GM19035 (cell line): ENCODE results near the gene ZNF488.
"Not testable (repeated sequence)": the region's sequence is repeated elsewhere in the genome, so short reads cannot be mapped to it uniquely, and the experiment has no call there.

ENCODE experiments used
- ATAC-seq: cut with Tn5 transposase; IDR thresholded peaks from one replicate; pipeline ENCODE4 v1.9.1; 2021; ENCODE audit not compliant: unreplicated experiment

The ZNF488 gene

DNA sequence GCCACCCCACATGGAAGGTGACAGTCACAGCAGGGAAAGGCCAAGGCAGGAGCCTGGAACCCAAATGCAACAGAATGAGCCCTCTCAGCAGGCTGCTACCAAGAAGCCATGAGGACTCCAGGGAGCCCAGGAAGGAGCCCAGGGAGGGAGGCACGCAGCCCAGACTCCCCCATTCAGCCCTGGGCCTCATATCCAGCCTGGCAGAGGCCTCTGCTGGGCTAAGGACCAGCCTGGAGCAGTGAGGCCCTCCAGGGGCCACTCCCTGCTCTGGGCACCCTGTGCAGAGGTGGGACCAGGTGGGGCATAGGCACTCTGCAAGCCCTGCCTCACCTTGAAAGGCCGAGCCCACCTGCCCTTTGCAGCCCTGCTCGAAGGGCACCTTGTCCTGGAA, 25.8 kb upstream of the ZNF488 start:
- ATAC-seq: no peak

DNA sequence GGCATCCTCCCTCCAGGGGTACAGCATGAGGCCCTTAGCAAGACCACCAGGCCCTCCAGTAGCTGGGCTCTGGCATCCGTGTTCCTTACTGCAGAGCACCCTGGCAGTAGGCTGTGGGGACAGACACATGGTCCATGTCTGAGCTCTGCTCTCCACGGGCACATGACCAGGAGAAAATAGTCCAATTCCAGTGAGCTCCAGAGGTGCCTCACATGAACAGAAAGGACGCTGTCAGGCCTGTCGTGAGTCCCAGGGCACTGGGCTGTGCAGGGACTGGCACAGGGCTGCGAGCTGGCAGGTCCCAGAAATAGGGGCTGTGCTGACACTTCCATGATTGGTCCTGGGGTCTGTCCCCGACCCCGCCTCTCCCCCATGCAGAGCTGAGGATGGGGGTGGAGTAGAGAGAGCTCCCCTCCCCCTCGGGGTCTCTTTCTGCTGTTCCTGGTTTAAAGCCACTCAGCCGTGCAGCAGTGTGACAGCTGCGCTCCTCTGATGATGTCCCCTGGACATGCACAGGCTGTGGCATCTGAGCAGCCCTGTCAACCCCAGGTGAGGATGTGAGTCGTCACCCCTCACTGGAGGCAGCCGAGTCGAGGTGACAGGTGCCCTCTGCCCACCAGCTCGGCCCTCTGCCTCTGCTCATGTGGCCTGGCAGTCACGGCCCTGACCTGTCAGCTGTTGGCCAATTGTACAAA, 25.2 kb upstream of the ZNF488 start:
- ATAC-seq: no peak

DNA sequence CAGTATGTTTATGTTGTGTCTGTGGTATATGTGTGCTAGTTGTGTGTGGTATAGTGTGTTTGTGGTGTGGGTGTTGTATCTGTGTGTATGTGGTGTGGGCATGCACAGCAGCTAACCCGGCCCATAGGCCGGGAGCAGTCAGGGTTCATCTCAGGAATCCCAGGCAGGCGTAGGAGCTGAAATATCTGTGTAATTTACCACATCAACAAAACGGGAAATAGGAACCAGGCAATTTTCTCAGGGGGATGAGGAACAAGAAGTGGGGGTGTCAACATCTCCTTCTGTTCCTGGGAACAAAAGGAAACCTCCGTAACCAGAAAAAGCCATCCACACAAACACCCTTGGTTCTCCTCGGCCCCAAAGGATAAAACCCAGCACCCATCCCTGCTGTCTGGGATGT, 24.5 kb upstream of the ZNF488 start:
- ATAC-seq: no peak

DNA sequence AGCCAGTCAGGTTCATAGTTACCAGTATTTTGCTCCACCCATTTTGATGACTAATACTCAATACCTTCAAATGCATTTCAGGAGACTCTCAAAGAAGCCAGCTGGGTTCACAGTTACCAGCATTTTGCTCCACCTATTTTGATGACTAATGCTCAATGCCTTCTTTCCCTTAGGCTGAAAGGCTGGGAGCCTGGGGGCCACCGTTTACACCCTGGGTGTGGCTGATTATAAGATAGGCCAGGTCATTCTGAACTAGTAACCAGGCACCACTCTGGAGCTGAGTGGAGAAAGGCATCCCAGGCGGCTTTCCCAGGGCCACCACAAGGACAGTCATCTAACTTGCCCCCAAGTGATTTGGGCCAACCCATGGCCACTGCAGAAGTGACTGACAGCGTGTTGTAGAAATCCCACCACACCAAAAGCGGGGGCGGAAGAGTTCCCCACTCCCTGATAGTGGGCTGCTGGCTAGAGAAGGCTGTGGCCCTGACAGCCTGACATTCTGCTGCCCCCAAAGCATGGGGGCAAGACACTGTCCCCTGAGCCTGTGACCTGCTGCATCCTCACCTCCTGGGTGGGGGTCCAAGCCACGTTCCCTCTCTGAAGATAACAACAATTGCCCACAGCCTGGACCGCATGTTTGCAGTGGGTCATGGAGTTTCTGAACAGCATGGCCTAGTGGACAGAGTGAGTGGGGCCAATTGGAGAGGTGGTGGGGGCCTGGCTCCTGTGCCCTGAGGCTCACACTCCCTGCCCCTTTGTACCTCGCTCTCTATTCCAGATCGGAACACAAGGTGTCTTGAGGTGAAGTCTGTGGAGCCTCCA, 23.0 kb upstream of the ZNF488 start:
- no peak for ATAC-seq

DNA sequence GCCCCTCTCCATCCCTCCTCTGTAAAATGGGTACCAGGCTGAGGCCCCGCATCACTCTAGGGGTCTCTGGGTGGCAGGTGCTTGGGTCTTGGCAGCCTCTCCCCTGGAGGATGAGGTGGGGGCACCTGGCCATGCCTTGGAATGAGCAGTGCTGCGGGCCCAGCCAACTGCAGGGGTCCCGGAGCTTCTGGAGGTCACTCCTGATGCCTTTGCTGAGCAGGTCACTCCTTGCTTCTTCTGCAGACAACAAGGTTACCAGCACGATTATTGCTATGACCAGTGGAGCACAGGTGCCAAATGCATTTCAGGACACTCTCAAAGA, 22.4 kb upstream of the ZNF488 start:
- no peak for ATAC-seq

DNA sequence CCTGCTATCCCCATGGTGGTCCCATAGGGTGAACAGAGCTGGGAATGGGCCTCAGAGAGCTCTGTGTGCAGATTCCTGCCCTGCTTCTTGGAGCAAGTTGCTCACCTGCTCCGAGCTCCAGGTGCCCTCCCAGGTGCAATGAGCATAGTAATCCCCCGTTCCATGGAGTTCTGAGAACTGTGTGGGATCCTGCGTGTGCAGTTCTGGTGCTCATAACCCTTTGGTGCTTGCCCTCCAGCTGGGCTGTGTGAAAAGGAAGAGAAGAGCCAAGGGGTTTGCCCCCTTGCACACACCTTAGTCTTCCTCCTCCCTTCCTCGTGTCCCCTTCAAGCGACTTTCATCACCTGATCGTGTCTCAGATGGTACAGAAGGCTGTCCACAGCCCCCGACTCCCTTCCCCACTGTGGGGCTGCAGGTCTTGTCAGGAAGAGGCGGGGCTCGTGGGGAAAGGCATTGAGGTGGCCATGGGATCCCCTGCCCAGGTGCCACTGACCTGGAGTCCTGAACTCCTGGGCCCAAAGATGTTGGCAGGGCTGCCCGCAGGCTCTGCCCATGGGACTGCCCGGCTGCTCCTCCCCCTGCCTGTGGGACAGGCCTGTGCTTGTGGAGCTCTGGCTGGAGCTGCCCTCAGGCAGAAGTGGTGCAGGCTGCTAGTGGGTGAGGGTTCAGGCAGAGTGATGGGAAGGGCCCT, 21.9 kb upstream of the ZNF488 start:
- no peak for ATAC-seq

DNA sequence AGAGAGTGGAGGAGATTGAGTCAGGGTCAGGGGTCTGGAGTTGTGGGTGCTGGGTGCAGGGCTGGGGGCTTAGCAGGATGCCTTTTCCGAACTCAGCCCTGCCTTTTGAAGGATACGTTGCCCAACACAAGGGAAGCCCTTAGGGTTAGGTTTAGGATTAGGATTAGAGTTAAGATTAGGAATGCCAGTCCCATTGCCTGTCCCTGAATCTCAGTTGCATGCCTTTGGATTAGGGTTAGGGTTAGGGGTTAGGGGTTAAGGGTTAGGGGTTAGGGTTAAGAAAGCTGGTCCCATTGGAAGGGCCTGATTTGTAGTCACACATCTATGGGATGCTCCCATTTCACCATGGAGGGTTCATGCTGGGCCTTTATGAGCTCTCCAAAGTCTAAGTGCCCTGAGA, 20.8 kb upstream of the ZNF488 start:
- no peak for ATAC-seq

DNA sequence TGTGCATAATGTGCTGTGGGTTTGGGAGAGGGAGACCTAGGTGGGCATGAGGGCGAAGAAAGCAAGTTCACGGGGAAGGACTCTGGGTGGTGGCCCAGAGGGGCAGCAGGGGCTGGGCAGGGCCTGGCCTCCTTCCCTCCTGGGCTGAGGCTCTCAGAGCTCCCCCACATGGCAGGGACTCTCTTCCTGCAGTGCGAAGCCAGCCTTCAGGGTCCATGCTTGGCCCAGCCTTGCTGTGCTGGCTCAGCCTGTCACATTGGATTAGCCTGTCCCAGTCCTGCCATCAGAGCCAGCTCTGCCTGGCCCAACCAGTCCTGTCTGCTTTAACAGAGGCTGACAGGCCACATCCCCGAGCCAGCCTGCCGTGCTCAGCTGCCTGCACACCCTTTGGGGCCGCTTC, 20.4 kb upstream of the ZNF488 start:
- no peak for ATAC-seq

DNA sequence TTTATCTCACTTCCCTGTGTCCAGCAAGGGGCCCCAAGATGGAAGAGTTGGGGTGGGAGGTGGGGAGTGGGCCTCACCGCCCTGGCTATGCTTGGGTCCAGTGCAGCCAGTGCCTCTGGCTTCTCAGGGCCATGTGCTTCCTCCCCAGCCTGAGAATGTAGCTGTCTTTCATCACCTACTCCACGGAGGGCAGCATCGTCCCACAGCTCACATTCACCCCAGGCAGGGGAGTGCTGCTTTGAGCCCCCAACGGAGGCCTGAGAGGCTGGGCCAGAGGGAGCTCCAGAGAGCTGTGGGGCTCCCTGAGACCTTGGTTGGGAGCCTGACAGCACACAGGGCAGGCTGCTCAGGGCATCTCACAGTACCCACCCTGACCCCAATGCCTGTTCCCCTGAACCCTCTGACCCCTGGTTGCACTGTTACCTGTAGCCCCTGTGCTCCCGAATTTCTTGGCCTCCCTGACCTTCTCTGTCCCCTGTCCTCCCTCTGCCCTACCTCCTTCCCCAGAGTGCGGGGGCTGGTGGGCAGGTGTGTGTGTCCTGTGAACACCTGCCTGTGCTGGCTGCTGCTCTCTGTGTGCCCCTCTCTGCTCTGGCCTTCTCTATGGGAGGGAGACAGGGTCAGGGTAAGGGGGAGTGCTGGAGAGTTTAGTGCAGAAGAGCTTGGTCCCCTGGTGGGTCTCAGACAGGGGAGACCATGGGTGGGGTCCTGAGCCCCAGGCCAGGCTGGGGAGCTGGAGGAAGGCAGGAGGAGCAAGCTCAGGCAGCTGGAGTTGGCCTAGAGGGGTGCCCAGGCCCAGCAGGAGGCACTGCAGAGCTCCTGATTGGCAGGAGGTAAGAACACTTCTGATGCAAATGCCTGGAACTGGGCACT, 19.6 kb upstream of the ZNF488 start:
- no peak for ATAC-seq

DNA sequence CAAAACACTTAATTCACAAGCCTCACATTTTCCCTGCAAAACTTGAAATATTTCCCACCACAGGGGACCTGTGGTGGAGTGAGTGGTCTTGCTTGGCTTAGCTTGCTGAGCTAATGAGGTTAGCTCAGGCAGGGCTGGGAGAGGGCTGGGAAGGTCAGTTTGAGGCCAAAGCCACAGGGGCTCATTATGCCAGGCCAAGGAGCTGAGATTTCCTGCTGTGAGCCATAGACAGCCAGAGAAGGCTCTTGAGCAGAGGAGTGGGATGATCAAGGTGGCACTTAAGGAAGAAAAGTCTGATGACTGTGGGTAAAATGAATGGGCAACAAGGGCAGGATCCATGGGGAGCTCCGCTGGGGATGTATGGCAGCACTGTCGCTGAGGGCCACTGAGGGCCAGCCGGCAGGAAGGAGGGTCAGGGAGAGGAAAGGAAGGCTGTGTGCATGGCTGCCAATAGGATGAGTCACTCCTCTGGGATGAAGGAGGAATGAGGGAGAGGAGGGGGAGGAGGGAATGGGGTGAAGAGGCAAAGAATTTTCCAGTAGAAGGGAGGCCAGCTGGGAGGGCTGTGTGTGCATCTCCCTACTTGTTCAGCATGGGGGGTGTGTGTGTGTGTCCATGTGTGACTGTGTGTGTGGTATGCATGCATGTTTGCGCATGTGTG, 18.7 kb upstream of the ZNF488 start:
- ATAC-seq: no peak

DNA sequence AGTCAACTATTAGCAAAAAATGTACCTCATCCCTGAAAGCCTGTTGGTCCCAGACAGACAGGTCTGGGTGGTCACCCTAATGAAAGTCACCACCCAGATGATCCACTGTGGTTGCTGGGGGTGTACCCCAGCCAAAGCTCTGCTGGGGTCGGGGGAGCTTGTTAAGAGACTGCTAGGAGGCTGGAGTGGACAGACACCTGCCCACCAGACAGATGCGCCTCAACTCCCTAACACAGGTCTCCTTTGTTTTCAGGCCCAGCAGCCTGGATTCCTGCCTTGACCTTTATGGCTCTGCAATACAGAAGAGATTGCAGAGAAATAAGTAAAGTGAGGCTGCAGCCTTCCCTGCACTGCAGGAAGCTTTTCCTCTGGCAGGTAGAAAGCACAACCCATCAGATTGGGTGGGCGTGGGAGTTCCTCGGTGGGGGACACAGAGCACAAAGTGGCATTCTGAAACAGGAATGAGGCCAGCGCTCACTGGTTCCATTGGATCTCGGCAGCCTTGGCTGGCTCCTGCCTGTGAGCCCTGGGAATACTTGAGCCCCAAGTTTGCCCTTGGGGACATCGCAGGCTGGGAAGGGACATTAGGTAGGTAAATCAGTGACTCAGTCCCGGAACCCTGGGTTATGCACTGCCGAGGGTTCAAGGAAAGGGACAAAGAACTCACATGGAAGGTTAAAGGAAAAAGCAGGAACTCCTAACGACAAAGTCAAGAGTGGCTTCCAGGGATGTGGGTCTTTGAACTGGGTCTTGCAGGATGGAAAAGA, 18.0 kb upstream of the ZNF488 start:
- no peak for ATAC-seq

DNA sequence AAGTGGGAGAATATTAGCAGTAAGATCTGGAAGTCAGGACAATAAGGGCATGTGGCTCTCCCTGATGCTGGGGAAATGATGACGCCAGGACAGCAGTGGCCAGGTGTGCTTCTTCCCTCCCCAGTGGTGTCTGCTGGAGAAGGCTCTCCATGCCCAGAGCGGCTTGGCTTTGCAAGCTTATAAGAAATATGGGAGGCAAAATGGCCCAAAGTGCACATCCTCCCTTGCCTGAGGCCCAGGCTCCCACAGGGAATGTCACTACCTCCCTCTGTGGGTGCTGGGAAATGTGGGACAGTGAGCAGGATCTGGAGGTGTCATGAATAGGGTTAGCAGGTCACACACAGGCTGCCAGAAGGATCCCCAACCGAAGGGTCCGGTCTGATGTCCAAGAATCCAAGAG, 17.1 kb upstream of the ZNF488 start:
- no peak for ATAC-seq

DNA sequence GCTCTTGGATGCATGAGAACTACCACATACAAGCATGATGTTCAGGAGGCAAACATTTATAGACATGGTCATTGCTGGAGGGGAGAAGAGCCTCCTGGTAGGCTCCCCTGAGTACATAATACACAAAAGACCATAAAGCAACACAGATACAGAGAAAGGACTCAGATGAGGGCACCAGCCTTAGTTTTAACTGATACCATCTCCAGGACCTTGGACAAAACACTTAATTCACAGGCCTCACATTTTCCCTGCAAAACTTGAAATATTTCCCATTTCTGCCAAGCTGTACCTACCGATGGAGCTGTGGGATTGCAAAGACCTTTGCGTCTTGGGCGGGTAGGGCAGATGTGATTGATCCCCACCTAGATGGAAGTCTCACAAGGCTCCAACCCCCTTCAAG, 16.7 kb upstream of the ZNF488 start:
- no peak for ATAC-seq

DNA sequence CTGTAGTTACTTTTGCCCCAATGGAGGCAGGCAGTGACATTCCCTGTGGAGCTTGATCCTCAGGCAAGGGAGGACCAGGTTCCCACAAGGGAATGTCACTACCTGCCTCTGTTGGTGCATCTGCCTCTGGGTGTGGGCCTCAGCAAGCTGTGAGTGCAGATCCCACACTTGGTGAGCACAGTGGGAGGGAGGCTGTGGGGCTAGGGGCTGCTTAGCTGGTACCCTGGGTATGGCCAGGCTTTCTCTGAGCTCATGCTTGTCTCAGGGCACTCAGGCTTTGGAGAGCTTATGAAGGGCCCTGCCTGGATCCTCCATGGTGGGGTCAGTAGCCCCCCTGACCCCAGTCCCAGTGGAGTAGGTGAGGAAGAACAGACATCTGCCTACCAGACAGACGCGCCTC, 16.2 kb upstream of the ZNF488 start:
- no peak for ATAC-seq

DNA sequence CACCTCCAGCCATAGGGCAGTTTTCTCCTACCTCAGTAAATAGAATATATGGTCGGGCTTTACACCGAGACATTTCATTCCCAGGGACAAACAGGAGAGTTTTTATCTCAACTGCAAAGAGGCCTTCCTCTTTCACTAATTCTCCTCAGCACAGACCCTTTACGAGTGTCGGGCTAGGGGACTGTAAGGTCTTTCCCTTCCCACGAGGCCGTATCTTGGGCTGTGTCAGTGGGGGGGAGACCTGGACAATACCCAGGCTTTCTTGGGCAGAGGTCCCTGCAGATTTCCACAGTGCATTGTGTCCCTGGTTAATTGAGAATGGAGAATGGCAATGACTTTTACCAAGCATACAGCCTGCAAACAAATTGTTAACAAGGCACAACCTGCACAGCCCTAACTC, 13.2 kb upstream of the ZNF488 start:
- no peak for ATAC-seq

DNA sequence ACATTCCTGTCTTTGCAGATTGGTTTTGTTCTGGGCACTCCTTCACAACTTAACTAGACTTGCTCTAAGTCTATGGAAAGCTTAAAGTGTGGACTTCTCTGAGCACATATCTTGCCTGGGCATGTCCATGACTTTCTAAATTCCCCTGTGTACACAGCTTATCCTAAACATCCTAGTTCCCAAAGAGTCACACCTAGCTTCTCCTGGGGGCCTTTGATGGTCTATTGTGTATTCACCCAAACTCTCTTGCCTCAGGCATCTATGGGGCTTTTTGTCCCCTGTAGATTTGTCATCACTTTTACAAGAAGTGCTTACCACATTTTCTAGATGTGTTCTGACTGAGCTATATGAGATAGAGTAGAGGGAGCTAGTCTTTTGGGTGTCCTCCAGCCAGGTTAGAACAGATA, 12.2 kb upstream of the ZNF488 start:
- no peak for ATAC-seq

DNA sequence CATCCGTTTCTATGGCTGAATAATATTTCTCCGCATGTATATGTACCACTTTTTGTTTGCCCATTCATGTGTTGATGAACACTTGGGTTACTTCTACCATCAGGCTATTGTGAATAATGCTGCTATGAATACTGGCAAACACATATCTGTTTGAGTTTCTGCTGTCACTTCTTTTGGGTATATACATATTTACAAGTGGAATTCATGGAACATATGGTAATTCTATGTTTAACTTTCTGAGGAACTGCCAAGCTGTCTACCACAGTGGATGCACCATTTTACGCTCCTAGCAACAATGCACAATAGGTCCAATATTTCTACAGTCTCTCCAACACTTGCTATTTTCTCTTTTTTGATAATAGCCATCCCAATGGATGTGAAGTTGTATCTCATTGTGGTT, 5.5 kb upstream of the ZNF488 start:
- ATAC-seq: no peak

DNA sequence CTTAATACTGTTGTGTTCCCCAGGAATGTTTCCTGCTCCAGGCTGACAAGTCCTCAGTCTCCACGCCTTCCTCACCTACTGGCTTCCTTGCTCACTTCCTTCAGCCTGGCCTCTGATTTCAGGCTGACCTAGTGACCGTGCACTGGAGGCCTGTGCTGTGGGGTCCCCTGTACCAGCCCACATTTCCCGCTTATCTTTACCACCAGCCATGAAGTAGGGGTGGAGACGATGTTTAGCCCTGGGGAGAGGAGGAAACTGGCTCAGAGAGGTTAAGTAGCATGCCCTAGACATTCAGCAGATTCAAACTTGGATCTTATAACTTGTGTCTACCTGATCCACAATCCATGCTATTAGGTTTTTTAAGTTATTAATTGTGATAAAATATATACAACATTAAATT, 4.8 kb upstream of the ZNF488 start:
- no peak for ATAC-seq

DNA sequence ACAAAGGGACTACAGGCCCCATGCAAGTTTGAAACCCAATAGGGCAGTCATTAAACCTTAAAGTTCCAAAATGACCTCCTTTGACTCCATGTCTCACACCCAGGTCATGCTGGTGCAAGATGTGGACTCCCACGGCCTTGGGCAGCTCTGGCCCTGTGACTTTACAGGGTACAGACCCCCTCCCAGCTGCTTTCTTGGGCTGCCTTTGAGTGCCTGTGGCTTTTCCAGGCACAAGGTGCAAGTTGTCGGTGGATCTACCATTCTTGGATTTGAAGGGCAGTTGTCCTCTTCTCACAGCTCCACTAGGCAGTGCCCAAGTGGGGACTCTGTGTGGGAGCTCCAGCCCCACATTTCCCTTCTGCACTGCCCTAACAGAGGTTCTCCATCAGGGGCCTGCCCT, 2.0 kb upstream of the ZNF488 start:
- ATAC-seq: not testable (repeated sequence)
